Gastrocnemius medialis (tissue), 4 donors: ENCODE measurements around the gene MACROD2. TPM values are rescaled to one million over a fixed set of nuclear protein-coding genes. Genes with fewer than 3 reads are reported as not detected.

ENCODE experiments used
- ATAC-seq, 2 donors: fragments of 150-250 bp; one replicate each; pipeline ENCODE4 v1.9.1; 2016
- DNase-seq, 2 donors: peaks; one replicate each; pipeline ENCODE4 v3.0.0-alpha.2; 2019
- H3K27ac ChIP-seq, 4 donors: fragments of 200-600 bp; sonication (generic); 1 replicate in 1 of 4; 2 replicates in 3 of 4; pipeline ENCODE4 v1.5.1; 2016 to 2018; ENCODE audit warnings: mild to moderate bottlenecking in 2 of 4, moderate library complexity in 1 of 4
- H3K27me3 ChIP-seq, 3 donors: fragments of 200-600 bp; sonication (generic) in 2 of 3; 1 replicate in 1 of 3; 2 replicates in 2 of 3; pipeline versions ENCODE4 v1.5.1 to v1.6.0; 2016 to 2019; ENCODE audit warnings: mild to moderate bottlenecking in 1 of 3, moderate library complexity in 1 of 3
- H3K36me3 ChIP-seq, 2 donors: fragments of 200-600 bp; sonication (generic) in 1 of 2; one replicate each; pipeline ENCODE4 v1.5.1; 2017 to 2018
- H3K4me1 ChIP-seq, 2 donors: fragments of 200-600 bp; sonication (generic) in 1 of 2; one replicate each; pipeline ENCODE4 v1.5.1; 2016 to 2017; ENCODE audit warnings: mild to moderate bottlenecking in 2 of 2
- H3K4me3 ChIP-seq, 4 donors: fragments of 200-600 bp; sonication (generic) in 3 of 4; 1 replicate in 1 of 4; 2 replicates in 3 of 4; pipeline ENCODE4 v1.5.1; 2016 to 2019; ENCODE audit warnings: mild to moderate bottlenecking in 2 of 4
- H3K9me3 ChIP-seq, 3 donors: fragments of 200-600 bp; sonication (generic) in 2 of 3; 1 replicate in 1 of 3; 2 replicates in 2 of 3; pipeline ENCODE4 v1.5.1; 2016 to 2019
- CTCF ChIP-seq, 5 experiments: fragments of 450-650 bp in 3 of 5; fragments of 200-600 bp in 2 of 5; sonication (generic) in 2 of 5; IDR thresholded peaks in 4 of 5; conservative IDR thresholded peaks in 1 of 5; 1 replicate in 4 of 5; 2 replicates in 1 of 5; pipeline ENCODE4 v1.5.1; 2016 to 2019; ENCODE audit warnings: antibody characterized with exemption in 5 of 5, mild to moderate bottlenecking in 3 of 5, moderate library complexity in 3 of 5
- POLR2A ChIP-seq, 2 donors: fragments of 450-650 bp; IDR thresholded peaks; one replicate each; pipeline ENCODE4 v1.6.1; 2017; ENCODE audit warnings: antibody characterized with exemption in 2 of 2, mild to moderate bottlenecking in 2 of 2, moderate library complexity in 2 of 2
- in situ Hi-C, 4 donors: fragments of 200-750 bp; cut with MboI; loops; one replicate each; pipeline versions ENCODE4 v1.15.0 to v1.8.0; 2017; ENCODE audit warnings: low sequenced_read_pairs in 4 of 4
- intact Hi-C: fragments of 100-400 bp; cut with DNase I; formaldehyde crosslinking; loops from one replicate; pipeline ENCODE4 v1.15.1; 2023; ENCODE audit warnings: low total_unique reads
- total RNA-seq, 4 donors: library from RNA; depleted of rRNA; stranded (reverse); fragments of >200 nt; gene quantifications; one replicate each; pipeline versions ENCODE4 v1.1.0 to v1.2.3, GENCODE V29; 2016

Gene MACROD2
- total RNA-seq, 4 donors from 2014 or later = 1.8 to 10.2 (median 3.6) TPM

DNA sequence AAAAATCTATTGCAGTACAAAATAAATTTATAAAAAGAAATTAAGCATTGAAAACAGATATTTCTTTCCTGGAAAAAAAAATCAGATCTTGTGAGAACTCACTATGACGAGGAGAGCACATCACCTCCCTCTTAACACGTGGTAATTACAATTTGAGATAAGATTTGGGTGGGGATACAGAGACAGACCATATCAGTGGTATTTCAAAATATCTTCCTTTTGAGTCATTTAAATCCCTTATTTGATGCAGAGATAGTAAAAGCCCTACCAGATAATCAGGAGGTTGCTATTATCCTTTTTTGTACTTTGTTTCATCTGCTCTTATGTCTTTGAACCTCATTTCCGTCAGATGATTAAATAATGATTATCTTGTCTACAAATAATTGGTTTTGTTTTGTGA lies 1777.5 kb downstream of the MACROD2 start:
- DNase-seq (no peak), ATAC-seq (no peak)
- intact Hi-C loops (no loop called here), in situ Hi-C loops (no loop called here)
- no peak for TF ChIP-seq CTCF (IDR thresholded peaks at IDR 0.05 in 4 of 5, conservative IDR thresholded peaks at IDR 0.05 in 1 of 5)
- no peak for TF ChIP-seq POLR2A (IDR thresholded peaks at IDR 0.05)
- Histone ChIP-seq H3K9me3 (no peaks in the 10 kb centered on the region), H3K27ac (no peak overlapping the region), H3K36me3 (no peaks in the 10 kb centered on the region), H3K4me3 (no peak overlapping the region), H3K4me1 (no peaks in the 10 kb centered on the region), H3K27me3 (no peaks in the 10 kb centered on the region)

GRCh38 chr20:15774926-15775325 lies 1779.6 kb downstream of the MACROD2 start:
- in situ Hi-C loops = no loop called here
- Histone ChIP-seq H3K36me3 (no peaks in the 10 kb centered on the region), H3K4me1 (no peaks in the 10 kb centered on the region), H3K9me3 (no peaks in the 10 kb centered on the region), H3K27ac (no peak overlapping the region), H3K27me3 (no peaks in the 10 kb centered on the region), H3K4me3 (no peak overlapping the region)
- intact Hi-C loops = no loop called here
- DNase-seq (no peak), ATAC-seq (no peak)
- TF ChIP-seq CTCF (IDR thresholded peaks at IDR 0.05 in 4 of 5, conservative IDR thresholded peaks at IDR 0.05 in 1 of 5) (no peak), POLR2A (IDR thresholded peaks at IDR 0.05) (no peak)

- Histone ChIP-seq H3K9me3 (no peaks in the 10 kb centered on the region), H3K4me1 (no peaks in the 10 kb centered on the region), H3K27ac (no peak overlapping the region), H3K4me3 (no peak overlapping the region), H3K27me3 (no peaks in the 10 kb centered on the region), H3K36me3 (no peaks in the 10 kb centered on the region)
- DNase-seq (no peak), ATAC-seq (no peak)
- TF ChIP-seq CTCF (IDR thresholded peaks at IDR 0.05 in 4 of 5, conservative IDR thresholded peaks at IDR 0.05 in 1 of 5) (no peak), POLR2A (IDR thresholded peaks at IDR 0.05) (no peak)
- in situ Hi-C loops = no loop called here
- intact Hi-C loops = no loop called here
Measured at GRCh38 chr20:15776770-15777466, 1781.6 kb downstream of the MACROD2 start.

DNA sequence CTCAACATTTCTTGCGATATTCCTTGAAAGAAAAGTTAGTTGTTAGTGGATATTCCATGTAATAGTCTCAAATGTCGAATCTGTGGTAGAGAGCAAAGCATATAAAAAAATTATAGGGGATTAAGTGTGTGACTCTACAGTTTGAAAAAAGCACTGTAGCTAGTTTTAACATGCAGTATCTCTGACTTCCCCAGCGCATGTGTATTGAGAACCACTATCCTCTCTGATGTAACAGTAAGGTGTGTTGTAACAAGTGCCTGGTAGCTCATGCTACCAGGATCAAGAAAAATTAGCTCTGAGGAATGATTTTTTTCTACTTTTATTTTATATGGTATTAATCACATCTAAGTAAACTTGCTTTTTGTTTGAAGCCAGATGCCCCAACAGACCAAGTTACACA lies 1788.7 kb downstream of the MACROD2 start:
- no peak overlapping the region for H3K27ac ChIP-seq
- no peak for ATAC-seq
- no peak for DNase-seq
- H3K4me1 ChIP-seq = no peaks in the 10 kb centered on the region
- no peaks in the 10 kb centered on the region for H3K27me3 ChIP-seq
- in situ Hi-C loops = no loop called here
- intact Hi-C loops = no loop called here
- TF ChIP-seq CTCF (IDR thresholded peaks at IDR 0.05 in 4 of 5, conservative IDR thresholded peaks at IDR 0.05 in 1 of 5) (no peak), POLR2A (IDR thresholded peaks at IDR 0.05) (no peak)
- no peaks in the 10 kb centered on the region for H3K9me3 ChIP-seq
- H3K36me3 ChIP-seq = no peaks in the 10 kb centered on the region
- no peak overlapping the region for H3K4me3 ChIP-seq

DNA sequence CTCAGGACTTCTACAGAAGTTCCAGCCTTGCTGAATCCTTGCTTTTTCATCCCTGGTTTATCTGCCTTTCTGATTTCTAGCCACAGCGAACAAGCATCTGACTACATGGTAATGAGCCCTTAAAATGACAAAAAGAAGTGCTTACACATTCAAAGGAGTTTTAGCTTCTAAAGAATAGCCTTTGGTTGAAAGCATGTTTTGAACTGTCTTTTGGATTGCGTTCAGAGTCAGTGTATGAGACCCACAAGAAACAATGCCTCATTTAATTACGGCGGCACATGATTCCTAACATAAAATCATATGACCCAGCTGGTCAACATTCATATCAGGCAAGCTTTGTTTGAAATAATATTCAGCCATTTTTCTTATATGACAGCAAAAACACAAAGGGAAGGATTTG lies 1793.8 kb downstream of the MACROD2 start:
- Histone ChIP-seq H3K27me3 (no peaks in the 10 kb centered on the region), H3K27ac (no peak overlapping the region), H3K36me3 (no peaks in the 10 kb centered on the region), H3K4me3 (no peak overlapping the region), H3K4me1 (no peaks in the 10 kb centered on the region), H3K9me3 (no peaks in the 10 kb centered on the region)
- ATAC-seq (no peak), DNase-seq (no peak)
- TF ChIP-seq POLR2A (IDR thresholded peaks at IDR 0.05) = no peak
- in situ Hi-C loops = no loop called here
- intact Hi-C loops = no loop called here
